ENCODE results near the gene ANKS1A. TPM values are rescaled to one million over a fixed set of nuclear protein-coding genes. Genes with fewer than 3 reads are reported as not detected.

Gene ANKS1A
- total RNA-seq, 1 experiment from 2014 or later, result 28.5 TPM

- no peaks in the 10 kb centered on the region for H3K9me3 ChIP-seq (ENCODE audit: insufficient read depth, low read depth)
- H3K4me3 ChIP-seq, result no peak overlapping the region
- intact Hi-C loops (cut with micrococcal nuclease; ENCODE audit: unreplicated experiment), result no loop called here
- TF ChIP-seq CTCF (conservative IDR thresholded peaks at IDR 0.05) (no peak), EZH2 (IDR thresholded peaks at IDR 0.05; ENCODE audit: low read depth) (no peak)
- ChIA-PET POLR2A (ENCODE audit: unreplicated experiment) (no interaction called here), CTCF (no interaction called here)
- no peak overlapping the region for H3K27ac ChIP-seq
- H3K4me2 ChIP-seq, result no peak overlapping the region
- H3K9me2 ChIP-seq (ENCODE audit: insufficient read depth), result no peaks in the 10 kb centered on the region
- no peak overlapping the region for H2AFZ ChIP-seq
- H3K79me2 ChIP-seq (ENCODE audit: low read depth), result no peaks in the 10 kb centered on the region
- H3K36me3 ChIP-seq (ENCODE audit: low read depth), result no peaks in the 10 kb centered on the region
- DNase-seq, result no peak
- H4K20me1 ChIP-seq (ENCODE audit: insufficient read depth), result 0 out of 2 replicates have a peak, but pooled peaks cover 2% of the 10 kb centered on the region
- H3F3A ChIP-seq (ENCODE audit: insufficient read depth, low read depth), result no peaks in the 10 kb centered on the region
- H3K4me1 ChIP-seq (replicated peaks; ENCODE audit: insufficient read depth), result no peaks in the 10 kb centered on the region
- H3K27me3 ChIP-seq (ENCODE audit: insufficient read depth, low read depth), result no peaks in the 10 kb centered on the region
- BruUV-seq (replicated peaks), result no TSS peak
These were observed 197.7 kb downstream of the ANKS1A start for GRCh38 chr6:35086636-35087360.

- BruUV-seq (replicated peaks), result no TSS peak
- Histone ChIP-seq H3K79me2 (ENCODE audit: low read depth) (no peaks in the 10 kb centered on the region), H3K36me3 (ENCODE audit: low read depth) (no peaks in the 10 kb centered on the region), H3K4me3 (no peak overlapping the region), H3K27ac (no peak overlapping the region), H3K27me3 (ENCODE audit: insufficient read depth, low read depth) (no peaks in the 10 kb centered on the region), H3F3A (ENCODE audit: insufficient read depth, low read depth) (no peaks in the 10 kb centered on the region), H2AFZ (no peak overlapping the region), H3K4me2 (no peak overlapping the region), H4K20me1 (ENCODE audit: insufficient read depth) (0 out of 2 replicates have a peak, but pooled peaks cover 2% of the 10 kb centered on the region), H3K4me1 (replicated peaks; ENCODE audit: insufficient read depth) (no peaks in the 10 kb centered on the region), H3K9me3 (ENCODE audit: insufficient read depth, low read depth) (no peaks in the 10 kb centered on the region), H3K9me2 (ENCODE audit: insufficient read depth) (no peaks in the 10 kb centered on the region)
- ChIA-PET POLR2A (ENCODE audit: unreplicated experiment) (no interaction called here), CTCF (no interaction called here)
- no peak for TF ChIP-seq EZH2 (IDR thresholded peaks at IDR 0.05; ENCODE audit: low read depth)
- TF ChIP-seq CTCF (conservative IDR thresholded peaks at IDR 0.05), result no peak
- intact Hi-C loops (cut with micrococcal nuclease; ENCODE audit: unreplicated experiment), result no loop called here
- no peak for DNase-seq
These were observed 198.6 kb downstream of the ANKS1A start for GRCh38 chr6:35087361-35088280.

- H3K27me3 ChIP-seq (ENCODE audit: insufficient read depth, low read depth), result no peaks in the 10 kb centered on the region
- ChIA-PET CTCF (no interaction called here), POLR2A (ENCODE audit: unreplicated experiment) (no interaction called here)
- 0 out of 2 replicates have a peak, but pooled peaks cover 2% of the 10 kb centered on the region for H4K20me1 ChIP-seq (ENCODE audit: insufficient read depth)
- H3K79me2 ChIP-seq (ENCODE audit: low read depth), result no peaks in the 10 kb centered on the region
- no TSS peak for BruUV-seq (replicated peaks)
- intact Hi-C loops (cut with micrococcal nuclease; ENCODE audit: unreplicated experiment), result no loop called here
- no peak overlapping the region for H2AFZ ChIP-seq
- H3K27ac ChIP-seq, result no peak overlapping the region
- H3K4me1 ChIP-seq (replicated peaks; ENCODE audit: insufficient read depth), result no peaks in the 10 kb centered on the region
- H3K9me2 ChIP-seq (ENCODE audit: insufficient read depth), result no peaks in the 10 kb centered on the region
- H3F3A ChIP-seq (ENCODE audit: insufficient read depth, low read depth), result no peaks in the 10 kb centered on the region
- no peak for DNase-seq
- TF ChIP-seq CTCF (conservative IDR thresholded peaks at IDR 0.05) (no peak), EZH2 (IDR thresholded peaks at IDR 0.05; ENCODE audit: low read depth) (no peak)
- H3K36me3 ChIP-seq (ENCODE audit: low read depth), result no peaks in the 10 kb centered on the region
- no peaks in the 10 kb centered on the region for H3K9me3 ChIP-seq (ENCODE audit: insufficient read depth, low read depth)
- no peak overlapping the region for H3K4me2 ChIP-seq
- no peak overlapping the region for H3K4me3 ChIP-seq
These were observed 199.5 kb downstream of the ANKS1A start for GRCh38 chr6:35088281-35089215.

Data from PC-9 (cell line).